SH-SY5Y (cell line): ENCODE data around the gene UQCC2.

ENCODE experiments used
- GATA2 ChIP-seq: IDR thresholded peaks from 2 replicates; pipeline ENCODE4 v1.6.1; 2011; ENCODE audit warnings: mild to moderate bottlenecking, low read depth, low read length
- GATA3 ChIP-seq: IDR thresholded peaks from 2 replicates; pipeline ENCODE4 v1.6.1; 2011; ENCODE audit warnings: low read depth, mild to moderate bottlenecking, low read length, moderate library complexity

GRCh38 chr6:33688006-33688405 is 23.5 kb downstream of the UQCC2 start:
- TF ChIP-seq GATA2 (no peak), GATA3 (no peak)
